Duodenal mucosa (tissue), 2 donors: Measurements from ENCODE around the gene MIOS.
A peak's percentile ranks its signal among the peaks of the same experiment; 100 is the strongest.

Experiments
- H3K27ac ChIP-seq: one replicate; pipeline ENCODE4 v1.7.0; 2013; ENCODE audit warnings: low read depth, low read length
- H3K27me3 ChIP-seq, 2 donors: one replicate each; pipeline ENCODE4 v1.7.0; 2013; ENCODE audit warnings: low read length in 2 of 2, control low read depth in 1 of 2; ENCODE audit not compliant: insufficient read depth in 2 of 2, control insufficient read depth in 1 of 2
- H3K36me3 ChIP-seq, 2 donors: one replicate each; pipeline ENCODE4 v1.7.0; 2013; ENCODE audit warnings: low read length in 2 of 2, control low read depth in 1 of 2; ENCODE audit not compliant: insufficient read depth in 2 of 2, control insufficient read depth in 1 of 2
- H3K4me1 ChIP-seq, 2 donors: one replicate each; pipeline ENCODE4 v1.7.0; 2013; ENCODE audit warnings: low read length in 2 of 2, control low read depth in 1 of 2; ENCODE audit not compliant: insufficient read depth in 2 of 2, control insufficient read depth in 1 of 2
- H3K4me3 ChIP-seq, 2 donors: one replicate each; pipeline ENCODE4 v1.7.0; 2013; ENCODE audit warnings: low read length in 2 of 2, low read depth in 1 of 2
- H3K9ac ChIP-seq, 2 donors: one replicate each; pipeline ENCODE4 v1.7.0; 2013; ENCODE audit warnings: low read length in 2 of 2, low read depth in 1 of 2
- H3K9me3 ChIP-seq, 2 donors: one replicate each; pipeline ENCODE4 v1.7.0; 2013; ENCODE audit warnings: low read length in 2 of 2, control low read depth in 1 of 2; ENCODE audit not compliant: control insufficient read depth in 1 of 2

The MIOS gene

DNA sequence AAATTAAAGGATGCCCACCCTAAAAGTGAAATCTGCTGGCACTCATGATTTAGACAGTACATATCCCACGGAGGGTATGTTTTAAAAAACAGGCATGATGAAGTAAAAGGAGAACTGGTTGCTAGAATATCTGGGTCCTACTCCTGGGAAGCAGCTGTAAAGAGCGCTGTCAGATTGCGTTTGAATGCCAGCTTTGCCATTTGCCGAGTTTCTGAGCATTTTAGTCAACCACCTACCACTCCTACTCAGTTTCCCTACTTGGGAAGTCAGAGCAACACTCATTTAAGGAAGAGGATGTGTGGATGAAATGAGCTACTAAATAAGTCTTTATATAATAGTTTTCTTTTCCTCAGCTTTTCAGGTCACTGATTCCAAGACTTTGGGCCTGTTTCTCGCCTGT, 72.7 kb downstream of the MIOS start:
- H3K36me3 ChIP-seq, result peaks cover 0 to 6% of the 10 kb centered on the region in 2 donors
- no peak overlapping the region for H3K27ac ChIP-seq
- H3K9me3 ChIP-seq, result no peaks in the 10 kb centered on the region
- H3K9ac ChIP-seq, result peak overlapping the region; percentile 83 to 98
- no peaks in the 10 kb centered on the region for H3K27me3 ChIP-seq
- peak overlapping the region; percentile 96 to 99 for H3K4me3 ChIP-seq
- peaks cover 19 to 21% of the 10 kb centered on the region in 2 donors for H3K4me1 ChIP-seq

DNA sequence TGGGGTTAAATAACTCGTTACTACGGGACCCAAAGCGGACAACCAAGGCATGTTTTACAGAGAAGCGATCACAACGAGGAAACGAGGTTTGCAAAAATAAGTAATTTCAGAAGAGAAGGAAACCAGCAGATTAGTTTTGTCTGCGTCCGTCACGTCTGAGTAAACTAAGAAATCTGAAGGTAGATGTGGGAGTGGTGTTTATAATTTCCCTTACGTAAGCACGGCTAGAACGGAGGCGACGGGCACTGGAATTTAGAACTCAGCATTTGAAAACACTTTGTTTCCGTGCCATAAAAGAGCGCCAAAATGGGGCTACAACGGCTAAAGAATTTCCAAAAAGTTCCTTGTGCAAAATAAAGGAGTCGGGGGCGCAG, 73.2 kb downstream of the MIOS start:
- Histone ChIP-seq H3K27ac (peak overlapping the region; percentile 71), H3K36me3 (peaks cover 0 to 6% of the 10 kb centered on the region in 2 donors), H3K4me3 (peak overlapping the region; percentile 96 to 99), H3K4me1 (peaks cover 19 to 21% of the 10 kb centered on the region in 2 donors), H3K27me3 (no peaks in the 10 kb centered on the region), H3K9ac (peak overlapping the region; percentile 83 to 98), H3K9me3 (no peaks in the 10 kb centered on the region)

DNA sequence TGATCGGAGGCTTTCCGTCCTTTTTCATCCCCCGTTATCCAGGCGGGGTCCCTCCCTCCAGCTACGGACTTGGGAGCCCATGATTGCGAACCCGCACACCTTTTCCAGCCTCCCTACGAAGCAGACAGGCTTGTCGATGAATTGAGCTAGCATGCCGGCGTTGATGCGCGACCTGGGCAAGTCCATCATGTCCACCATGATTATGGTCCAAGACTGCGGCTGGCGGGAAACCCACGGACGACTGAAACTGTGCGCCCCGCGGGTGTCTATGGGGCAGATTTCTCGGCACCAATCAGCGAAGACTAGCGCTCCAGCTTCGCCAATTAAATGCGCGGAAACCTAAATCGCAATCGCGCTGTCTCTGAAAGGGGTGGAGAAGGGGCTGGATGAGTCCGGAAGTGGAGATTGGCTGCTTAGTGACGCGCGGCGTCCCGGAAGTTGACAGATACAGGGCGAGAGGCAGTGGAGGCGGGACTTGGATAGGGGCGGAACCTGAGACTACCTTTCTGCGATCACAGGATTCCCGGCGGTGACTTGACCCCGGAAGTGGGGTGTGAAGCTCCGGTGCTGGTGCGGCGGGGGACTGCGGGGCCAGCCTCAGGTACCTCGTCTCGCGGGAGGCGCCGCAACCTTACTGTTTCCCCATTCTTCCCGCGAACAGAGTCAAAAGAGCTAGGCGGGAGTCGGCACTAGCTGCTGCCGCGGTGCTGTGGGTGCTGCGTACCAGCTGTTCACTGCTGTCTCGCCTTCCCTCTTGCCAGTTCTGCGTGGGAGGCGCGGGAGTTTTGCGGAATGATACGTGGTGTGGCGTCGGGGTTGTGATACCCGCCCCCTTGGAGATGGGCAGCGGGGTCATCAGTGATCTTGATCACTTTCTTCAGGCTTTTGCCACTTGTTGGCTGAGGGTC, 73.8 kb downstream of the MIOS start, which contains the start of gene UMAD1:
Gene UMAD1, plus strand, starts transcription at position 532 of the 908 bp plus-strand sequence. CDS start 32,620 bp downstream, outside the sequence.
- Histone ChIP-seq H3K36me3 (peaks cover 0 to 4% of the 10 kb centered on the region in 2 donors), H3K9ac (peak within 1 kb of the TSS; percentile 83 to 98), H3K27me3 (no peaks in the 10 kb centered on the region), H3K27ac (peak within 1 kb of the TSS; percentile 91), H3K4me1 (peaks cover 19 to 21% of the 10 kb centered on the region in 2 donors), H3K9me3 (no peaks in the 10 kb centered on the region), H3K4me3 (peak within 1 kb of the TSS; percentile 96 to 99)

DNA sequence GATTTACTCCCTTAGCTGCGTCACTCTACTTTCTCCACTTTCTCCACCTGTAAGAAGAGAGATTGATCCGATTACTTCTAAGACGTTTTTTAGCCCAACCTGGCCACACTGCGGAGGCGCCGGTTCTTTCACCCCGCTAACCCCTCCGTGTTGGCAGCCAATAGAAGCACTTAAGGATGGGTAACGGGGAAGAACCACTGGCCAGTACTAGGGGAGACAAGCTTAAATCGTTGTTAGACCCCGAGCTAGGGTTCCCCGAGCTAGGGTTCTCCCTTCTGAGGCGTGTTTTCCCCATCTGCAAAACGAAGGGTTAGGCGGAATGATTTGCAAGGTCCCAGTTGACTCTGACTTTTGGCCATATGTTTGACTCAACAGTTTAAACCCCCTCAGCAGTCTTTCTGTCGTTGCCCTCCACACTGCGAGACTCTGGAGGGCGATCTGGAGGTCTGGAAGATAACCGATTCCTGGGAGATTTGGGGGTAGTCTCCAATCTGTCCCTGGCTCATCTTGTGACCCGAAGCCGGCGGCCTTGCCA, 74.5 kb downstream of the MIOS start:
- Histone ChIP-seq H3K4me3 (peak overlapping the region; percentile 96 to 99), H3K4me1 (peaks cover 19 to 21% of the 10 kb centered on the region in 2 donors), H3K27me3 (no peaks in the 10 kb centered on the region), H3K9ac (peak overlapping the region; percentile 77 to 98), H3K27ac (peak overlapping the region; percentile 91), H3K9me3 (no peaks in the 10 kb centered on the region), H3K36me3 (peaks cover 0 to 4% of the 10 kb centered on the region in 2 donors)

DNA sequence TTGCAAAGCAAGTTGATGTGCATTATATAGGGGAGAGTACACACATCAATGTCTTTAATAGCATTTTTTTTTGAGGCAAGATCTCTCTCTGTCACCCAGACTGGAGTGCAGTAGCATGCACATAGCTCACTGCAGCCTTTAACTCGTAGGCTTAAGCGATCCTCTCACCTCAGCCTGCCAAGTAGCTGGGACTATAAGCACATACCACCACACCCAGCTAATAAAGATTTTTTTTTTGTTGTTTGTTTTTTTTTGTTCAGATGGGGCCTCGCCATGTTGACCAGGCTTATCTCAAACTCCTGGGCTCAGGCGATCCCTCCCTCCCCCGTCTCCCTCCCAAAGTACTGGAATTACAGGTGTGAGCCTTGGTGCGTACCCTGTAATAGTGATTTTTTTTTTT, 75.4 kb downstream of the MIOS start:
- H3K4me3 ChIP-seq, result peak overlapping the region; percentile 96 to 99
- peak overlapping the region in 1 of 2 donors; percentile 77 for H3K9ac ChIP-seq
- H3K4me1 ChIP-seq, result peaks cover 19 to 21% of the 10 kb centered on the region in 2 donors
- H3K27me3 ChIP-seq, result no peaks in the 10 kb centered on the region
- H3K27ac ChIP-seq, result no peak overlapping the region
- H3K36me3 ChIP-seq, result peaks cover 0 to 4% of the 10 kb centered on the region in 2 donors
- H3K9me3 ChIP-seq, result no peaks in the 10 kb centered on the region

DNA sequence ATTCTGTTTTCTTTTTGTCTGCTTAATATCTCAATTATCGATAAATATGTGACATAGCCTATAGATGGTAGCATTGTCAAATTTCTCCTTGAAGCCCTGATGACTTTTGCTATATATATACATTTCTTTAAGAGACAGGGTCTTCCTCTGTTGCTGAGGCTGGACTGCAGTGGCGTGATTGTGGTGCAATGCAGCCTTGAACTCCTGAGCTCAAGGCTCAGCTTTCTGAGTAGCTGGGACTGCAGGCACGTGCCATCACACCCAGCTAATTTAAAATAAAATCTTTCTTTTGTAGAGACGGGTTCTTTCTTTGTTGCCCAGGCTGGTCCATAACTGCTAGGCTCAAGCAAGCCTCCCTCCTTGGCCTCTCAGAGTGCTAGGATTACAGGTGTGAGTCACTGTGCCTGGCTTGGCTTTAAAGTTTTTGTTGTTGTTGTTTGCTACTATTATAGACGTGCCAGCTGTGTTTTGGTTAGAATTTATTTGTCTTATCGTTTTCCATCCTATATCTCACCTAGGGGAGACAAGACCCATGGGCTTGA, 80.9 kb downstream of the MIOS start:
- peaks cover under 1 to 3% of the 10 kb centered on the region in 2 donors for H3K4me1 ChIP-seq
- H3K36me3 ChIP-seq, result no peaks in the 10 kb centered on the region
- no peak overlapping the region for H3K4me3 ChIP-seq
- H3K27me3 ChIP-seq, result no peaks in the 10 kb centered on the region
- H3K27ac ChIP-seq, result no peak overlapping the region
- no peaks in the 10 kb centered on the region for H3K9me3 ChIP-seq
- H3K9ac ChIP-seq, result no peak overlapping the region

DNA sequence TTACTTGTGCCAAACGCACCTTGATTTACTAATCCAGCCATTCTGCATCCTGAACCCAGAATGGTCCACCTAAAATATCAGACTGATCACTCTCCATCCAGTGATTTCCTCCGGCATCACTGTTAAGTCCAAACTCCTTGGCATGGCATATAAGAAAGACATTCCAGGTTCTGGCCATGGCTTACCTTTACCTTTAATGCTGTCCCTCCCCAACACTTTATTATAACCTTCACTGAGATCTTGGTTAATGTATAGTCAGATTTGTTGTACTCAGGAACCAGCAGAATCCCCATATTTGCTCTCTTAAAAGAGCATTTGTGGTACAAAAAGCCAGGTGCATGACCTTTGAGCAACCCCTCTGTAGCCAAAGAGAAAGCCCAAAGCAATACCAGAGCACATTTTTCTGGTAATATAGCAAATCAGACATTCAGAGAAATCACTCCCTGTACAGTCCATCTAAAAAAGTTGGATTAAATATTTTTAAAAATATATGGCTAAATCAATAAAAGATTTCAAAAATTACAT, 84.1 kb downstream of the MIOS start:
- H3K9me3 ChIP-seq, result no peaks in the 10 kb centered on the region
- H3K4me1 ChIP-seq, result no peaks in the 10 kb centered on the region
- H3K36me3 ChIP-seq, result no peaks in the 10 kb centered on the region

DNA sequence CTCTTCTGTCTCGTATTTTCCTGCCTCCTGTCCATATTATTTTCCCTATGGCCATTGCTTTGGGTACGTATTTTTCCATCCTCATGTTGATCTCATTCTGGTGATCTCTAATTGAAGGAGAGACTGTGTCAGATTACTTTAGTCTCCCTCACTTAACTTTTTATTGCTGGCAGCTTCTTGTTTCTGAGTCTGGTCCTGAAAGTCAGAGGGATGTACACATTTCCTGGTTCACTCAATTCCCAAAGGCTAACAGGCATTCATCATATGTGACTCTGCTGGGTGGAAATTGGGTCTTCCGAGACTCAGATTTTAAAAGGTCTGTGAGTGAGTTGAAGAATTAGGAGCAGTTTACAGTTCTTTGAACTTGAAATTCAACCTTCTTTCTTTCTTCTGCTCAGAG, 84.8 kb downstream of the MIOS start:
- H3K9me3 ChIP-seq, result no peaks in the 10 kb centered on the region
- H3K27me3 ChIP-seq, result no peaks in the 10 kb centered on the region
- H3K4me1 ChIP-seq, result no peaks in the 10 kb centered on the region
- no peak overlapping the region for H3K9ac ChIP-seq
- no peak overlapping the region for H3K4me3 ChIP-seq
- no peak overlapping the region for H3K27ac ChIP-seq
- H3K36me3 ChIP-seq, result no peaks in the 10 kb centered on the region

More for the DNA sequence above, 84.1 kb downstream of the MIOS start:
- Histone ChIP-seq H3K27ac (no peak overlapping the region), H3K9ac (no peak overlapping the region), H3K27me3 (no peaks in the 10 kb centered on the region), H3K4me3 (no peak overlapping the region)

DNA sequence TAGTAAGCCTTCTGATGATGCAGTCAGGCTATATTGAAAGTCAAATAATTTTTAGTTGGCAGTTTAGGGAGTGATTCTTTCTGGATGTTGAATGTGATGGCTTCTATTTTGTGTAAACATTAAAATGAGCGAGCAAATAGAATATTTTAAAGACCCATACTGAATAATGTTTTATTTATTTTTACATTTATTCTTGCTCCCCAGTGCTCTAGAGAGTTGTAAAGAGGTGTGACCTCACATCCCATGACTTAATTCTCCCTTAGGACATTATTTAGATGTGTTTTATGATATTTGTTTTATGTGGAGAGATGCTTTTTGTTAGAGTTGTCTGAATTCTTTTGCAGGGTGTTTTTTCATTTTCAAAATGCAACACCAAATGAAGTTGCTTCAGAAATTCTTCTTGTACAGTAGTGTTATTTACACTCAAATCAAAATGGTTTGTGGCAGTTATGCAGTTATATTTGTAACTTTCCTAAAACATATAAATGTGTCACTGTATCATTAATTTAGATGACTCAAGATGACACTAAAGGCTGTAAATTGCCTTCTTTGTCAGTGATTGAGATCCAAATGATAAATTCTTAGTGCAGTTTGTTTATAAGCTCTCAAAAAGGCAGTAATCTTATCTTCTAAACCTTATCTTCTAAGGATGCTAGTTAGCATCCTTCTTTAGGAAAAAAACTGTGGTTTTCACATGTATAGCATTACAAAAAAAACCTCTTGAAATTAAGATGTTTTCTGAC, 86.3 kb downstream of the MIOS start:
- Histone ChIP-seq H3K4me1 (no peaks in the 10 kb centered on the region), H3K36me3 (no peaks in the 10 kb centered on the region), H3K27ac (no peak overlapping the region), H3K27me3 (no peaks in the 10 kb centered on the region), H3K9ac (no peak overlapping the region), H3K9me3 (no peaks in the 10 kb centered on the region), H3K4me3 (no peak overlapping the region)
